ENCODE results near the gene TENM4.

TENM4 gene

GRCh38 chr11:79465160-79465559 is 24.3 kb upstream of the TENM4 start:
- H3K36me3 Mint-ChIP-seq: no peaks in the 10 kb centered on the region
- no peaks in the 10 kb centered on the region for H3K9me3 Mint-ChIP-seq (ENCODE audit: low read depth)
- no peak overlapping the region for H3K4me3 Mint-ChIP-seq
- no peaks in the 10 kb centered on the region for H3K4me1 Mint-ChIP-seq (ENCODE audit: low read depth)
- H3K27me3 Mint-ChIP-seq: peaks cover 7% of the 10 kb centered on the region
- no peak overlapping the region for H3K27ac Mint-ChIP-seq

- no peaks in the 10 kb centered on the region for H3K9me3 Mint-ChIP-seq (ENCODE audit: low read depth)
- no peak overlapping the region for H3K4me3 Mint-ChIP-seq
- no peaks in the 10 kb centered on the region for H3K36me3 Mint-ChIP-seq
- no peaks in the 10 kb centered on the region for H3K4me1 Mint-ChIP-seq (ENCODE audit: low read depth)
- no peak overlapping the region for H3K27ac Mint-ChIP-seq
- peaks cover 7% of the 10 kb centered on the region for H3K27me3 Mint-ChIP-seq
Measured at GRCh38 chr11:79461666-79462645, 21.1 kb upstream of the TENM4 start.

GRCh38 chr11:79461144-79461543 is 20.3 kb upstream of the TENM4 start:
- H3K36me3 Mint-ChIP-seq: no peaks in the 10 kb centered on the region
- H3K27ac Mint-ChIP-seq: no peak overlapping the region
- H3K4me1 Mint-ChIP-seq (ENCODE audit: low read depth): no peaks in the 10 kb centered on the region
- H3K9me3 Mint-ChIP-seq (ENCODE audit: low read depth): no peaks in the 10 kb centered on the region
- H3K27me3 Mint-ChIP-seq: peaks cover 10% of the 10 kb centered on the region
- no peak overlapping the region for H3K4me3 Mint-ChIP-seq

GRCh38 chr11:79458709-79459108 is 17.9 kb upstream of the TENM4 start:
- Mint-ChIP-seq H3K4me3 (no peak overlapping the region), H3K4me1 (ENCODE audit: low read depth) (no peaks in the 10 kb centered on the region)

DNA sequence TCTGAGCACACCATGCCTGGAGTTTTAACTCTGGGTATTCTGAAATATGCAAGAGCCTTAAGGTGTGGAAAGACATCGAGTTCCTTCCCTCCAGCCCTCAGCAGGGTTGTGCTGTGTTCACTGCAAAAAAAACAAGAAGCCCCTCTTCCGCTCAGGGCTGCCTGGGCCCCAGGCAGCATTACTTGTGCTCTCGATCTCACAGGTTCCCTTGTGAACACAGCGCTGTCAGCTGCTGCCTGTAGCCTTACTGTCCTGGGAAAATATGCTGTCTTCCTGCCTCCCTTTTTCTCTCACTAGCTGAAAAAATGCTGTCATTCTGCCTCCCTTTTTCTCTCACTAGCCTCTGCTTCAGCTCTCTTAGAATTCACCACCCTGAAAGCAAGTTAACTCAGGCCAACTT is 15.7 kb upstream of the TENM4 start:
- no peaks in the 10 kb centered on the region for H3K9me3 Mint-ChIP-seq (ENCODE audit: low read depth)
- H3K36me3 Mint-ChIP-seq: no peaks in the 10 kb centered on the region
- no peak overlapping the region for H3K27ac Mint-ChIP-seq
- no peaks in the 10 kb centered on the region for H3K4me1 Mint-ChIP-seq (ENCODE audit: low read depth)
- H3K27me3 Mint-ChIP-seq: peaks cover 10% of the 10 kb centered on the region
- no peak overlapping the region for H3K4me3 Mint-ChIP-seq

More at GRCh38 chr11:79458709-79459108, 17.9 kb upstream of the TENM4 start:
- Mint-ChIP-seq H3K9me3 (ENCODE audit: low read depth) (no peaks in the 10 kb centered on the region), H3K27ac (no peak overlapping the region), H3K36me3 (no peaks in the 10 kb centered on the region), H3K27me3 (peaks cover 10% of the 10 kb centered on the region)

GRCh38 chr11:79453617-79454016 is 12.8 kb upstream of the TENM4 start:
- no peaks in the 10 kb centered on the region for H3K9me3 Mint-ChIP-seq (ENCODE audit: low read depth)
- no peaks in the 10 kb centered on the region for H3K4me1 Mint-ChIP-seq (ENCODE audit: low read depth)
- no peak overlapping the region for H3K27ac Mint-ChIP-seq
- H3K4me3 Mint-ChIP-seq: no peak overlapping the region
- H3K27me3 Mint-ChIP-seq: peaks cover 11% of the 10 kb centered on the region
- H3K36me3 Mint-ChIP-seq: no peaks in the 10 kb centered on the region

- Mint-ChIP-seq H3K9me3 (ENCODE audit: low read depth) (no peaks in the 10 kb centered on the region), H3K4me1 (ENCODE audit: low read depth) (no peaks in the 10 kb centered on the region), H3K27me3 (peaks cover 7% of the 10 kb centered on the region), H3K4me3 (no peak overlapping the region), H3K27ac (no peak overlapping the region), H3K36me3 (no peaks in the 10 kb centered on the region)
Measured at GRCh38 chr11:79449040-79449439, 8.2 kb upstream of the TENM4 start.

GRCh38 chr11:79447038-79447786 is 6.4 kb upstream of the TENM4 start:
- no peaks in the 10 kb centered on the region for H3K36me3 Mint-ChIP-seq
- H3K4me3 Mint-ChIP-seq: no peak overlapping the region
- H3K4me1 Mint-ChIP-seq (ENCODE audit: low read depth): no peaks in the 10 kb centered on the region
- H3K27me3 Mint-ChIP-seq: peaks cover 19% of the 10 kb centered on the region
- no peak overlapping the region for H3K27ac Mint-ChIP-seq
- no peaks in the 10 kb centered on the region for H3K9me3 Mint-ChIP-seq (ENCODE audit: low read depth)

- Mint-ChIP-seq H3K27ac (no peak overlapping the region), H3K4me1 (ENCODE audit: low read depth) (peaks cover 7% of the 10 kb centered on the region), H3K4me3 (no peak overlapping the region), H3K27me3 (peaks cover 29% of the 10 kb centered on the region), H3K9me3 (ENCODE audit: low read depth) (no peaks in the 10 kb centered on the region), H3K36me3 (no peaks in the 10 kb centered on the region)
Measured at GRCh38 chr11:79444923-79445322, 4.1 kb upstream of the TENM4 start.

- H3K4me3 Mint-ChIP-seq: peak overlapping the region; percentile 53
- no peak overlapping the region for H3K27ac Mint-ChIP-seq
- peaks cover 19% of the 10 kb centered on the region for H3K4me1 Mint-ChIP-seq (ENCODE audit: low read depth)
- H3K27me3 Mint-ChIP-seq: peaks cover 37% of the 10 kb centered on the region
- no peaks in the 10 kb centered on the region for H3K9me3 Mint-ChIP-seq (ENCODE audit: low read depth)
- no peaks in the 10 kb centered on the region for H3K36me3 Mint-ChIP-seq
Measured at GRCh38 chr11:79441461-79441875, 638 bp upstream of the TENM4 start.

- Mint-ChIP-seq H3K9me3 (ENCODE audit: low read depth) (no peaks in the 10 kb centered on the region), H3K36me3 (no peaks in the 10 kb centered on the region), H3K27ac (no peak overlapping the region), H3K4me3 (no peak overlapping the region), H3K4me1 (ENCODE audit: low read depth) (peaks cover 20% of the 10 kb centered on the region), H3K27me3 (peaks cover 46% of the 10 kb centered on the region)
Measured at GRCh38 chr11:79439886-79440570, 802 bp downstream of the TENM4 start.

DNA sequence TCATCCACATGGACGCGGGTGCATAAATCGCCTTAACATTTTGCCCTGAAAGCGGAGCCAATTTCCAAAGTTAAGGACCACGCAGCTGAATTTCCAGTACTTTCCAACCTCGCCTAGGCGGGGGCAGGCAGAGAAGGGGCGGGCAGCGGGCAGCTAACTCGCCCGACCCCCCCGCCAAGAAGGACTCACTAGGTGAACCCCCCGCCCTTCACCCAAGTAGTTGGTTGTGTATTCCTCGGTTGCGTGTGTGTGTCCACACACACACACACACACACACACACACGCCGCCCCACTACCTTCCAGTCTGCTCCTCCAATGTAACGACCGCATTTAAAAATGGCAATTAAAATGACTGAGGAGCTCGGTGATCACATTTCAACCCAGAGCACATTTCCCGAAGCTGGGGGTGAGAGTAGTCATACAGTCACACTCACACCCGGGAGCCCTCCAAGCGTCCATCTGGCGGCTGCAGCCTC is 1.4 kb downstream of the TENM4 start:
- no peak overlapping the region for H3K4me3 Mint-ChIP-seq
- H3K9me3 Mint-ChIP-seq (ENCODE audit: low read depth): no peaks in the 10 kb centered on the region
- no peak overlapping the region for H3K27ac Mint-ChIP-seq
- H3K4me1 Mint-ChIP-seq (ENCODE audit: low read depth): peaks cover 20% of the 10 kb centered on the region
- no peaks in the 10 kb centered on the region for H3K36me3 Mint-ChIP-seq
- H3K27me3 Mint-ChIP-seq: peaks cover 49% of the 10 kb centered on the region

- Mint-ChIP-seq H3K4me1 (ENCODE audit: low read depth) (peaks cover 20% of the 10 kb centered on the region), H3K9me3 (ENCODE audit: low read depth) (no peaks in the 10 kb centered on the region), H3K27ac (no peak overlapping the region), H3K27me3 (peaks cover 53% of the 10 kb centered on the region), H3K4me3 (peak overlapping the region; percentile 3), H3K36me3 (no peaks in the 10 kb centered on the region)
Measured at GRCh38 chr11:79438631-79439409, 2.0 kb downstream of the TENM4 start.

DNA sequence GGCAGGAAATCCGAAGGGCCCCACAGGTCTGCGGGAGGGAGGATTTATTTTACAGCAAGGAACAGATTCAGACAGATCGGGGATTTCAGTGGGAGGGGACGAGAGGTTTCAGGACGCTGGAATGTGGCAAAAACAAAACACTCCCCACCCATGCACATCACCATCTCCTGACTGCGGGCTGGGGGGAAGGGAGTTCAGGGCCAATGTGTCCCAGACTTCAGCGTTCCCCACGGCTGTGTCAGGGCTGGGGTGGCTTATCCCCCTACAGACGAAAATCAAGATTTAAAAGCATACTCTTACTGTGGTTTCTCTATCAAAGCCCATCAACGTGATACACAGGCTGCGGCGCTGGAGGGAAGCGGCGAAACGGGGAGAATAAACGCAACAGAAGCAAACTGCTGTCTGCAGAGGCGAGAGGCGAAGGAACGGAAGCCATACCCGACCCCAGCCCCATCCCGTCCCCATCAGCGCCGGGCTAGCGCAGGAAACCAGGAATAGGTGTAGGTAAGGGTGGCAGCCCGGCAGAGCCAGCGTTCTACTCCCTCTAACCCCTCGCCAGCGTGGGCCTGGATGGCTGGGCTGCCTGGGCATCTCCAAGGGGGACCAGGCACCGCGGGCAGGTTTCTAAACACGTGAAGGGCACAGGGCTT is 2.7 kb downstream of the TENM4 start:
- H3K4me3 Mint-ChIP-seq: peak overlapping the region; percentile 38
- peaks cover 20% of the 10 kb centered on the region for H3K4me1 Mint-ChIP-seq (ENCODE audit: low read depth)
- no peaks in the 10 kb centered on the region for H3K36me3 Mint-ChIP-seq
- H3K27ac Mint-ChIP-seq: no peak overlapping the region
- H3K9me3 Mint-ChIP-seq (ENCODE audit: low read depth): no peaks in the 10 kb centered on the region
- H3K27me3 Mint-ChIP-seq: peaks cover 48% of the 10 kb centered on the region
